IMR-90 (cell line): ENCODE measurements around the gene PPM1H. TPM values are rescaled to one million over a fixed set of nuclear protein-coding genes. Genes with fewer than 3 reads are reported as not detected.

Source experiments
- ATAC-seq: fragments of 200-7000 bp; cut with Tn5 transposase; 2 replicates; pipeline ENCODE4 v1.9.1; 2020; ENCODE audit warnings: low read depth, mild to moderate bottlenecking, moderate library complexity
- BruUV-seq: library from RNA; stranded (reverse); fragments of 400-500 nt; replicated peaks from 2 replicates; lab custom pipeline; 2021; lab: Mats Ljungman, UMichigan
- CTCF ChIA-PET: fragments of 300-600 bp; formaldehyde crosslinking; extraction: SDS; loops from one replicate; lab custom pipeline; 2021; ENCODE audit warnings: antibody characterized with exemption; lab: Yijun Ruan, JAX
- POLR2A ChIA-PET: fragments of 300-600 bp; sonication (Branson Sonifier 250); formaldehyde crosslinking; loops from one replicate; lab custom pipeline; 2022; ENCODE audit warnings: antibody characterized with exemption; ENCODE audit not compliant: unreplicated experiment; lab: Charles Lee
- DNase-seq: peaks from one replicate; pipeline ENCODE4 v3.0.0; 2013
- H2AFZ ChIP-seq: replicated peaks from 2 replicates; pipeline ENCODE3; 2013; ENCODE audit warnings: low read length, mild to moderate bottlenecking; ENCODE audit not compliant: poor library complexity
- H2AK5ac ChIP-seq: 2 replicates; pipeline ENCODE4 v1.6.1; 2013; ENCODE audit warnings: low read depth, low read length, inconsistent platforms
- H2AK9ac ChIP-seq: replicated peaks from 2 replicates; pipeline ENCODE3; 2013; ENCODE audit warnings: mild to moderate bottlenecking, low read depth, low read length, moderate library complexity; ENCODE audit not compliant: poor library complexity
- H2BK120ac ChIP-seq: 2 replicates; pipeline ENCODE4 v1.6.1; 2013; ENCODE audit warnings: low read depth, low read length, inconsistent platforms
- H2BK15ac ChIP-seq: 3 replicates; pipeline ENCODE4 v1.6.1; 2013; ENCODE audit warnings: low read depth, low read length, inconsistent platforms
- H2BK20ac ChIP-seq: 2 replicates; pipeline ENCODE4 v1.6.1; 2013; ENCODE audit warnings: low read depth, mild to moderate bottlenecking, inconsistent platforms, low read length, moderate library complexity
- H2BK5ac ChIP-seq: 2 replicates; pipeline ENCODE4 v1.6.1; 2013; ENCODE audit warnings: mild to moderate bottlenecking, low read depth, low read length, inconsistent platforms; ENCODE audit not compliant: poor library complexity, severe bottlenecking
- H3K14ac ChIP-seq: replicated peaks from 2 replicates; pipeline ENCODE4 v1.6.1; 2013; ENCODE audit warnings: low read depth, low read length, inconsistent platforms
- H3K18ac ChIP-seq: 2 replicates; pipeline ENCODE4 v1.6.1; 2013; ENCODE audit warnings: low read depth, low read length, control low read depth
- H3K23ac ChIP-seq: 2 replicates; pipeline ENCODE4 v1.6.1; 2013; ENCODE audit warnings: low read depth, low read length, inconsistent platforms
- H3K27ac ChIP-seq: 2 replicates; pipeline ENCODE4 v1.5.1; 2013; ENCODE audit warnings: mild to moderate bottlenecking, control low read depth, low read length; ENCODE audit not compliant: insufficient read depth
- H3K27me3 ChIP-seq: 2 replicates; pipeline ENCODE4 v1.6.1; 2013; ENCODE audit warnings: low read length; ENCODE audit not compliant: control insufficient read depth, insufficient read depth
- H3K36me3 ChIP-seq: 2 replicates; pipeline ENCODE4 v1.6.1; 2013; ENCODE audit warnings: low read length, mixed read lengths; ENCODE audit not compliant: control insufficient read depth, insufficient read depth
- H3K4ac ChIP-seq: 2 replicates; pipeline ENCODE4 v1.6.1; 2013; ENCODE audit warnings: low read depth, low read length, inconsistent platforms
- H3K4me1 ChIP-seq: 2 replicates; pipeline ENCODE4 v1.6.1; 2013; ENCODE audit warnings: low read length, mixed read lengths; ENCODE audit not compliant: control insufficient read depth, insufficient read depth
- H3K4me2 ChIP-seq: 2 replicates; pipeline ENCODE4 v1.6.1; 2013; ENCODE audit warnings: low read depth, mild to moderate bottlenecking, control low read depth, low read length, moderate library complexity
- H3K4me3 ChIP-seq: 2 replicates; pipeline ENCODE4 v1.5.1; 2013; ENCODE audit warnings: low read depth, mild to moderate bottlenecking, control low read depth, low read length, moderate library complexity; ENCODE audit not compliant: insufficient read depth
- H3K56ac ChIP-seq: 2 replicates; pipeline ENCODE4 v1.6.1; 2013; ENCODE audit warnings: low read length, inconsistent platforms; ENCODE audit not compliant: insufficient read depth; ENCODE audit errors: extremely low read depth
- H3K79me1 ChIP-seq, 2 experiments: 2 replicates each; pipeline ENCODE4 v1.6.1; 2013; ENCODE audit warnings: low read length in 2 of 2, inconsistent platforms in 1 of 2, low read depth in 1 of 2
- H3K9ac ChIP-seq: 2 replicates; pipeline ENCODE4 v1.6.1; 2013; ENCODE audit warnings: low read depth, low read length, control low read depth
- H3K9me1 ChIP-seq: 2 replicates; pipeline ENCODE4 v1.6.1; 2013; ENCODE audit warnings: low read length, inconsistent platforms; ENCODE audit not compliant: insufficient read depth
- H3K9me3 ChIP-seq: 2 replicates; pipeline ENCODE4 v1.6.1; 2013; ENCODE audit warnings: low read length; ENCODE audit not compliant: control insufficient read depth, insufficient read depth
- H4K20me1 ChIP-seq: 2 replicates; pipeline ENCODE4 v1.6.1; 2013; ENCODE audit warnings: low read length, inconsistent platforms; ENCODE audit not compliant: insufficient read depth
- H4K5ac ChIP-seq: 2 replicates; pipeline ENCODE4 v1.6.1; 2013; ENCODE audit warnings: mild to moderate bottlenecking, low read depth, low read length, control low read depth
- H4K8ac ChIP-seq, 2 experiments: 2 replicates each; pipeline ENCODE4 v1.6.1; 2013; ENCODE audit warnings: low read depth in 2 of 2, low read length in 2 of 2, control low read depth in 1 of 2, inconsistent platforms in 1 of 2
- H4K91ac ChIP-seq: 2 replicates; pipeline ENCODE4 v1.6.1; 2013; ENCODE audit warnings: low read depth, low read length, inconsistent platforms; ENCODE audit not compliant: insufficient read depth
- BHLHE40 ChIP-seq: fragments of 150-350 bp; IDR thresholded peaks from 2 replicates; pipeline ENCODE4 v1.6.1; 2016; ENCODE audit warnings: mild to moderate bottlenecking, low read depth, low read length
- CEBPB ChIP-seq: IDR thresholded peaks from 2 replicates; pipeline ENCODE4 v1.6.1; 2012; ENCODE audit warnings: low read depth, low read length, improper control_type of control experiment
- CHD1 ChIP-seq: IDR thresholded peaks from 2 replicates; pipeline ENCODE4 v1.6.1; 2012; ENCODE audit warnings: low read depth, low read length, improper control_type of control experiment
- FOS ChIP-seq: fragments of 150-350 bp; IDR thresholded peaks from 2 replicates; pipeline ENCODE4 v1.6.1; 2016; ENCODE audit warnings: low read depth, low read length
- MAFK ChIP-seq: IDR thresholded peaks from 2 replicates; pipeline ENCODE4 v1.6.1; 2012; ENCODE audit warnings: low read depth, low read length, improper control_type of control experiment
- MAZ ChIP-seq: IDR thresholded peaks from 2 replicates; pipeline ENCODE4 v1.6.1; 2012; ENCODE audit warnings: low read depth, mild to moderate bottlenecking, low read length, improper control_type of control experiment, moderate library complexity, borderline replicate concordance
- MXI1 ChIP-seq: IDR thresholded peaks from 2 replicates; pipeline ENCODE4 v1.6.1; 2012; ENCODE audit warnings: low read depth, mild to moderate bottlenecking, low read length, moderate library complexity, borderline replicate concordance
- NFE2L2 ChIP-seq: fragments of 150-350 bp; IDR thresholded peaks from 2 replicates; pipeline ENCODE4 v1.6.1; 2016; ENCODE audit warnings: low read depth, mild to moderate bottlenecking, low read length
- POLR2A ChIP-seq: IDR thresholded peaks from 2 replicates; pipeline ENCODE4 v1.6.1; 2012; ENCODE audit warnings: mild to moderate bottlenecking, low read depth, low read length
- RAD21 ChIP-seq: IDR thresholded peaks from 2 replicates; pipeline ENCODE4 v1.6.1; 2012; ENCODE audit warnings: low read length, improper control_type of control experiment
- RCOR1 ChIP-seq: IDR thresholded peaks from 2 replicates; pipeline ENCODE4 v1.6.1; 2012; ENCODE audit warnings: mild to moderate bottlenecking, low read length, improper control_type of control experiment; ENCODE audit not compliant: insufficient replicate concordance
- RFX5 ChIP-seq: IDR thresholded peaks from 2 replicates; pipeline ENCODE4 v1.8.0; 2012; ENCODE audit warnings: low read depth, mild to moderate bottlenecking, low read length, moderate library complexity
- SMC3 ChIP-seq: fragments of 150-350 bp; IDR thresholded peaks from 2 replicates; pipeline ENCODE4 v1.6.1; 2016; ENCODE audit warnings: low read depth, mild to moderate bottlenecking, antibody characterized with exemption, low read length, moderate library complexity
- WGBS, 2 experiments: methylation state at CpG; one replicate each; pipeline versions ENCODE4 v1.1.5 to v1.1.7; 2013; ENCODE audit warnings: missing lambda C conversion rate in 2 of 2; ENCODE audit not compliant: insufficient read length in 1 of 2; ENCODE audit errors: extremely low coverage in 2 of 2; 5-methylcytosine and 5-hydroxymethylcytosine counted together
- dilution Hi-C: fragments of 300-500 bp; cut with HindIII; formaldehyde crosslinking; loops from one replicate; pipeline ENCODE4 v1.14.3; 2018; ENCODE audit warnings: low sequenced_read_pairs; ENCODE audit not compliant: unreplicated experiment
- in situ Hi-C: fragments of 300-500 bp; cut with MboI; formaldehyde crosslinking; loops from 3 replicates; pipeline ENCODE4 v1.14.3; 2019; ENCODE audit warnings: low sequenced_read_pairs, inconsistent platforms, mixed read lengths
- intact Hi-C: fragments of 100-400 bp; cut with micrococcal nuclease; formaldehyde crosslinking; loops from 2 replicates; pipeline ENCODE4 v1.10.0; 2022
- polyA plus RNA-seq, 3 experiments: library from polyadenylated mRNA; depleted of rRNA; stranded (reverse); fragments of >200 nt; gene quantifications; 2 replicates each; pipeline ENCODE4 v1.2.3, GENCODE V29; 2012; ENCODE audit warnings: low replicate concordance in 1 of 3
- total RNA-seq: library from RNA; depleted of rRNA; stranded (reverse); fragments of >200 nt; gene quantifications from 2 replicates; pipeline ENCODE4 v1.2.3, GENCODE V29; 2012
- TF ChIP-seq, protein P1 (sequence below): fragments of 150-350 bp; IDR thresholded peaks from 2 replicates; pipeline ENCODE4 v1.6.1; 2016; ENCODE audit warnings: low read depth, mild to moderate bottlenecking, low read length, moderate library complexity, borderline replicate concordance
- TF ChIP-seq, protein P2 (sequence below): fragments of 150-350 bp; IDR thresholded peaks from 2 replicates; pipeline ENCODE4 v1.6.1; 2017; ENCODE audit warnings: mild to moderate bottlenecking, antibody characterized with exemption, low read length, low read depth

Gene PPM1H
- total and polyA plus RNA-seq, 2 of the 4 experiments (the other 2 are of a cell fraction), result 0.14 to 0.18 TPM

DNA sequence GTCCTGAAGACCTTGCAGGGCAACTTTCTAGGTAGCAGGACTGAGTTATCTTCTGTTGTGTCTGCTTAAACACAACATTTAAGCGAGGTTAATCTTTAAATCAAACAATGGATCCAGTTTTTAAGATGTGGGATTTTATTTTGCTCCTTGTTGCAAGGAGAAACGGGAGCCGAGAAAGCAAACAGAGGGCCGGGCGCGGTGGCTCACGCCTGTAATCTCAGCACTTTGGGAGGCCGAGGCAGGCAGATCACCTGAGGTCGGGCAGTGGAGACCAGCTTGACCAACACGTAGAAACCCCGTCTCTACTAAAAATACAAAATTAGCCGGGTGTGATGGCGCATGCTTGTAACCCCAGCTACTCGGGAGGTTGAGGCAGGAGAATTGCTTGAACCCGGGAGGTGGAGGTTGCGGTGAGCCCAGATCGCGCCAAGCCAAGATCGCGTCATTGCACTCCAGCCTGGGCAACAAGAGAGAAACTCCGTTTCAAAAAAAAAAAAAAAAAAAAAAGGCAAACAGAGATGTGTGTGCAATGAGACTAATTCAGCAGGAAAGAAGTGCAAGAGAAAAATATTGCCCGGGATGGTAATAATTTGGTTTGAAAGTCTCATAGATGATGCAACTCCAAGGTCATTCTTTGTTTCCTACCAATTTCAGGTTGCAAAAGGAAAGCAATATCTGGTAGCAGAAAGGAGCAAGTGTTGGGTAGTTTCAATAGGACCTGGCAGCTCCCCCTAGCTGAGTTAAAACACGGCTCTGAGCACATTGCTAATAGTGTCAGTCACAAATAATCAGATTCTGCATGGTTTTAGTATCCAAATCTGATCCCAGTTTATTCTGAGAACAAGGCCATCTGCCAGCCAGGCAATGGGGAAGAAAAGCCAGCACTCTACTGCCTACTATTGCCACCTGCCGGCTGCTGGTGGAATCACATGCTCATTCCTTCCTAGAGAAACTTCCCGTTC, 141.4 kb downstream of the PPM1H start:
- ChIA-PET POLR2A (interaction anchor here (0.5 to 1.5 kb wide), 3 partner anchors 187 to 206 kb away, joined by 3 to 5 read pairs (median 4); no protein-coding TSS in a partner anchor), CTCF (interaction anchor here (0.6 to 4.4 kb wide), 13 partner anchors 9 to 534 kb away, joined by 3 to 32 read pairs (median 4); partner anchors contain the start of gene USP15)
- no peaks in the 10 kb centered on the region for H3K36me3 ChIP-seq
- H4K5ac ChIP-seq, result no peak overlapping the region
- no peak overlapping the region for H3K4me2 ChIP-seq
- H2AFZ ChIP-seq, result peak overlapping the region; percentile 84
- H3K14ac ChIP-seq, result no peak overlapping the region
- no peaks in the 10 kb centered on the region for H3K79me1 ChIP-seq
- in situ Hi-C loops, result loop anchor here (5.0 to 10.0 kb wide), 2 partner anchors 211 to 529 kb away; partner anchors contain the start of gene USP15
- dilution Hi-C loops, result loop anchor here (25.0 kb wide), 1 partner anchor 206 kb away; no protein-coding TSS in a partner anchor
- BruUV-seq, result no TSS peak
- no peaks in the 10 kb centered on the region for H3K27me3 ChIP-seq
- DNase-seq (peak; percentile 87), ATAC-seq (peak; percentile 99)
- H2AK9ac ChIP-seq, result no peak overlapping the region
- no peaks in the 10 kb centered on the region for H3K9me3 ChIP-seq
- H2BK20ac ChIP-seq, result no peak overlapping the region; the same call in 1 of the 2 replicates
- no peak overlapping the region for H2AK5ac ChIP-seq
- H3K9me1 ChIP-seq, result no peaks in the 10 kb centered on the region
- H4K8ac ChIP-seq, result no peak overlapping the region
- intact Hi-C loops, result loop anchor here (1.0 to 10.0 kb wide), 4 partner anchors 190 to 529 kb away; partner anchors contain the start of gene USP15
- peak overlapping the region; percentile 76 for H2BK120ac ChIP-seq
- no peaks in the 10 kb centered on the region for H4K20me1 ChIP-seq
- H4K91ac ChIP-seq, result peak overlapping the region; percentile 19; the same call in 1 of the 2 replicates
- no peak overlapping the region for H2BK5ac ChIP-seq
- no peak overlapping the region for H3K9ac ChIP-seq
- H3K4ac ChIP-seq, result peak overlapping the region; percentile 49; the same call in 1 of the 2 replicates
- no peak overlapping the region for H3K56ac ChIP-seq
- no peak overlapping the region for H2BK15ac ChIP-seq
- H3K18ac ChIP-seq, result no peak overlapping the region
- H3K4me3 ChIP-seq, result no peak overlapping the region
- H3K4me1 ChIP-seq, result no peaks in the 10 kb centered on the region
- no peak overlapping the region for H3K27ac ChIP-seq
- WGBS, 2 experiments, result 87% methylated on average over 12 of the region's 25 CpGs; no CpG with 5 or more reads in 1 of the 2 experiments
- no peak overlapping the region for H3K23ac ChIP-seq
- TF ChIP-seq MAZ (no peak), SMC3 (peak; percentile 100), FOS (no peak), POLR2A (no peak; the same call in 1 of the 2 replicates), RCOR1 (no peak), CHD1 (no peak), NFE2L2 (no peak), RFX5 (no peak), BHLHE40 (no peak), MAFK (no peak), MXI1 (no peak), CEBPB (peak; percentile 80), RAD21 (peak; percentile 99)
- TF ChIP-seq, protein P1, sequence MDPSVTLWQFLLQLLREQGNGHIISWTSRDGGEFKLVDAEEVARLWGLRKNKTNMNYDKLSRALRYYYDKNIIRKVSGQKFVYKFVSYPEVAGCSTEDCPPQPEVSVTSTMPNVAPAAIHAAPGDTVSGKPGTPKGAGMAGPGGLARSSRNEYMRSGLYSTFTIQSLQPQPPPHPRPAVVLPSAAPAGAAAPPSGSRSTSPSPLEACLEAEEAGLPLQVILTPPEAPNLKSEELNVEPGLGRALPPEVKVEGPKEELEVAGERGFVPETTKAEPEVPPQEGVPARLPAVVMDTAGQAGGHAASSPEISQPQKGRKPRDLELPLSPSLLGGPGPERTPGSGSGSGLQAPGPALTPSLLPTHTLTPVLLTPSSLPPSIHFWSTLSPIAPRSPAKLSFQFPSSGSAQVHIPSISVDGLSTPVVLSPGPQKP, result no peak
- TF ChIP-seq, protein P2, sequence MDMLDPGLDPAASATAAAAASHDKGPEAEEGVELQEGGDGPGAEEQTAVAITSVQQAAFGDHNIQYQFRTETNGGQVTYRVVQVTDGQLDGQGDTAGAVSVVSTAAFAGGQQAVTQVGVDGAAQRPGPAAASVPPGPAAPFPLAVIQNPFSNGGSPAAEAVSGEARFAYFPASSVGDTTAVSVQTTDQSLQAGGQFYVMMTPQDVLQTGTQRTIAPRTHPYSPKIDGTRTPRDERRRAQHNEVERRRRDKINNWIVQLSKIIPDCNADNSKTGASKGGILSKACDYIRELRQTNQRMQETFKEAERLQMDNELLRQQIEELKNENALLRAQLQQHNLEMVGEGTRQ, result peak; percentile 35; the same call in 1 of the 2 replicates
